ENCODE measurements around the gene PHYHD1.

Gene PHYHD1

DNA sequence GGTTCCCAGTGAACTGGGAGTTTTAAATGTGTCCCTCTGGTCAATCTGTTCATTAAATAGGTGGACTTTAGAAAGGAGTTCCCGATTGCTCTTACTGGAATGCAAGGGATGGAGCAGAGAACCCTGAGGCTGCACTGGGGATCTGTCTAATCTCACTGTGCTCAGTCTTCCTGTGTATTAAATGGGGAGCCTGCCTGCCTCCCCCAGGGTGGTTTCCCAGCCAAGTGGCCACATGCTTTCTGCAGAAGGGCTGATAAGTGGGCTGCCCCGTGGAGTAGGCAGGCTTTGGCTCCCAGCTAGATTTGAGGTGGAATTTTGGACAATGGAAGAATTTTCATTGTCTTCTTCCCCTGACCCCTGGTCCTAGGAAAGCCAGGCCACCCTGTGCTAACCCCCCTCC, 14.0 kb upstream of the PHYHD1 start:
- H3K4me1 Mint-ChIP-seq (ENCODE audit: low read depth): peaks cover 21% of the 10 kb centered on the region
- no peak overlapping the region for H3K4me3 Mint-ChIP-seq

DNA sequence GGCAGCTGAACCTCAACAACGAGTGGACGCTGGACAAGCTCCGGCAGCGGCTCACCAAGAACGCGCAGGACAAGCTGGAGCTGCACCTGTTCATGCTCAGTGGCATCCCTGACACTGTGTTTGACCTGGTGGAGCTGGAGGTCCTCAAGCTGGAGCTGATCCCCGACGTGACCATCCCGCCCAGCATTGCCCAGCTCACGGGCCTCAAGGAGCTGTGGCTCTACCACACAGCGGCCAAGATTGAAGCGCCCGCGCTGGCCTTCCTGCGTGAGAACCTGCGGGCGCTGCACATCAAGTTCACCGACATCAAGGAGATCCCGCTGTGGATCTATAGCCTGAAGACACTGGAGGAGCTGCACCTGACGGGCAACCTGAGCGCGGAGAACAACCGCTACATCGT, 12.4 kb upstream of the PHYHD1 start:
- Mint-ChIP-seq H3K36me3 (ENCODE audit: low read depth) (peaks cover 71% of the 10 kb centered on the region), H3K9me3 (no peaks in the 10 kb centered on the region), H3K27me3 (no peaks in the 10 kb centered on the region), H3K27ac (no peak overlapping the region), H3K4me1 (ENCODE audit: low read depth) (peaks cover 26% of the 10 kb centered on the region), H3K4me3 (no peak overlapping the region)
- intact Hi-C loops (cut with micrococcal nuclease): no loop called here

More for the DNA sequence above, 14.0 kb upstream of the PHYHD1 start:
- H3K36me3 Mint-ChIP-seq (ENCODE audit: low read depth): peaks cover 62% of the 10 kb centered on the region
- no peaks in the 10 kb centered on the region for H3K27me3 Mint-ChIP-seq
- H3K27ac Mint-ChIP-seq: no peak overlapping the region
- intact Hi-C loops (cut with micrococcal nuclease): no loop called here
- no peaks in the 10 kb centered on the region for H3K9me3 Mint-ChIP-seq

DNA sequence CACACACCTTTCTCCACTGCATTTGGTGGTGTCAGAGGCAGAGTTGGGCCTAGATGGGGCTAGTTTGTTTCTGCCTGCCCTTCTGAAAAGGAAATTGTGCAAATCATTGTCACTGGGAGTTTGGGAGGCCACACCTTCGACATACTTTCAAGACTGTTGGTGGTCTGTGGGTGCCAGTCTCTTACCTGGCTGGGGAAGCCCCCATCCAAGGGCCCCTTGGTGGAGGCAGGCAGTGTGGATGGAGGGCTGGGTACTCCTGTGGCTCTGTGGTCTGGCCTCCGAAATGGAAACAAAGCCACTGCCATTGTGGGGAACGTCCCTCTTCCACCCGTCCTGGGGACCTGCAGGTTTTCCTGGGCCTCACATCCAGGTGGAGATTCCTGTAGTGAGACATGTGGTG, 10.9 kb upstream of the PHYHD1 start:
- no peak overlapping the region for H3K27ac Mint-ChIP-seq
- no peaks in the 10 kb centered on the region for H3K27me3 Mint-ChIP-seq
- peaks cover 79% of the 10 kb centered on the region for H3K36me3 Mint-ChIP-seq (ENCODE audit: low read depth)
- intact Hi-C loops (cut with micrococcal nuclease): no loop called here
- peaks cover 31% of the 10 kb centered on the region for H3K4me1 Mint-ChIP-seq (ENCODE audit: low read depth)
- H3K4me3 Mint-ChIP-seq: no peak overlapping the region
- no peaks in the 10 kb centered on the region for H3K9me3 Mint-ChIP-seq

DNA sequence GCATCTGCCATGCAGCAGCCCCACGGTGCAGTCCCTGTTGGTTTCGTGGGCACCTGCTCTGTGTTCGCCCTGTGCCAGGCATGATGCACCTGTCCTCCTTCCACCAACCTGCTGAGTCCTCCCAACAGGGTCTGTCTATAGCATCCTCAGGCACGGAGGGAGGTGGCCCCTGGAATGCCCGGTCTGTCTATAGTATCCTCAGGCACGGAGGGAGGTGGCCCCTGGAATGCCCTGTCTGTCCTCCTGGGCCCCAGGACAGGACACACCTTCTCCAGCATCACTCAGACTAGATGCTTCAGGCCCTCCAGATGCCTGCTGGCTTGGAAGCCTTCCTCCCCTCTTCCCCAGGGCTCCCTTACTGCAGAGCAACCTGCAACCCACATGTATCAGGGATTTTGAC, 9.9 kb upstream of the PHYHD1 start:
- H3K27ac Mint-ChIP-seq: no peak overlapping the region
- peaks cover 31% of the 10 kb centered on the region for H3K4me1 Mint-ChIP-seq (ENCODE audit: low read depth)
- H3K36me3 Mint-ChIP-seq (ENCODE audit: low read depth): peaks cover 87% of the 10 kb centered on the region
- H3K4me3 Mint-ChIP-seq: no peak overlapping the region
- no peaks in the 10 kb centered on the region for H3K27me3 Mint-ChIP-seq
- intact Hi-C loops (cut with micrococcal nuclease): no loop called here
- H3K9me3 Mint-ChIP-seq: no peaks in the 10 kb centered on the region

DNA sequence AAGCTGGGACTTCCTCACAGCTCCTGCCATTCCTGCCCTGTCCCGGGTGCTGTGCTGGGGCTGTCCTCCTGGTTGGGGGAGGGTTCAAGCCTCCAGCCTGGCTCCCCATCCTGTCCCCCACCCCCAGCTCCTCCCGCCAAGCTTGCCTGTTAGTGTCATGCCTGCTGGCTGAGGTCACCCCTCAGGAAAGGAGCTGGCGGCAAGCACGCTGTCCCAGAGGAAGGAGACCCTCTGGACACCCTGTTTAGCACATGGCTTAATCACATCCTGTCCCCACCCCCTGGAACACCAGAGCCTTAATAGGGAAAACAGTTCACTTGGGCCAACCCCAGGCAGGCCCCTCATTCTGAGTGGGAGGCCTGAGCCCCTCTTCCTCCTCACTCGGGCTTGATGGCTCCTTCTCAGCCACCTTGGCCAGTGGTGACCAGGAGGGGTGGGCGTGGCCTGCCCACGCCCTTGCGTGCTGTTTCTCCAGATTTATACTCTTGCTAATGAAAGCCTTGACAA, 9.2 kb upstream of the PHYHD1 start:
- no peaks in the 10 kb centered on the region for H3K27me3 Mint-ChIP-seq
- H3K36me3 Mint-ChIP-seq (ENCODE audit: low read depth): peaks cover 90% of the 10 kb centered on the region
- no peaks in the 10 kb centered on the region for H3K9me3 Mint-ChIP-seq
- intact Hi-C loops (cut with micrococcal nuclease): no loop called here
- no peak overlapping the region for H3K4me3 Mint-ChIP-seq
- peak overlapping the region; percentile 32 for H3K27ac Mint-ChIP-seq
- H3K4me1 Mint-ChIP-seq (ENCODE audit: low read depth): peaks cover 31% of the 10 kb centered on the region

DNA sequence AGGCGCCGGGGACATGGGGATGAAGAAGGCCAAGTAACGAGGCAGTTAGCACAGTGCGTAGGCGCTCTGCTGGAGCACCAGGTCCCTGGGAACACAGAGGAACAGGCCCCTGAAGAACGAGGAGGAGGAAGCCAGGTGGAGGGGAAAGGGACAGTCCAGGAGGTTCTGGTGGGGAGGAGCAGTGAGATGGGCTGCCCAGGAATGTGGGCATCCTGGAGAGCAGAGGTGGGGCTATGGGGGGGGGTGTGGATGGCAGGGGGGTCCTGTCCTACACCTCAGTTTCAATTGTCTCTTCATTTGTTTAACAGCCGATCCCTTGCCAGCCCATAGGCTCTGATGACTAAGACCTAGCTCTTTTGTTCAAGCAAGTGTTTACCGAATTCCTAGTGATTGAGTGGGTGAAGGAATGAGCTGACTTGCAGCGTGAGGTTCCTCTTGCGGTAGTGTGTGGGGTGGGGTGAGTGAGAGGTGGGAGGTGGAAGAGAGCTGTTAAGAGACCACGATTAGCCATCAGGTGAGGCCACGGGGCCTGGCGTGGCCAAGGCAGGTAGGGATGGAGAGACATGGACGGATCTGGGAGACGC, 8.4 kb upstream of the PHYHD1 start:
- intact Hi-C loops (cut with micrococcal nuclease): no loop called here
- no peaks in the 10 kb centered on the region for H3K9me3 Mint-ChIP-seq
- peaks cover 90% of the 10 kb centered on the region for H3K36me3 Mint-ChIP-seq (ENCODE audit: low read depth)
- H3K4me1 Mint-ChIP-seq (ENCODE audit: low read depth): peaks cover 31% of the 10 kb centered on the region
- H3K27ac Mint-ChIP-seq: peak overlapping the region; percentile 32
- no peak overlapping the region for H3K4me3 Mint-ChIP-seq
- H3K27me3 Mint-ChIP-seq: no peaks in the 10 kb centered on the region

DNA sequence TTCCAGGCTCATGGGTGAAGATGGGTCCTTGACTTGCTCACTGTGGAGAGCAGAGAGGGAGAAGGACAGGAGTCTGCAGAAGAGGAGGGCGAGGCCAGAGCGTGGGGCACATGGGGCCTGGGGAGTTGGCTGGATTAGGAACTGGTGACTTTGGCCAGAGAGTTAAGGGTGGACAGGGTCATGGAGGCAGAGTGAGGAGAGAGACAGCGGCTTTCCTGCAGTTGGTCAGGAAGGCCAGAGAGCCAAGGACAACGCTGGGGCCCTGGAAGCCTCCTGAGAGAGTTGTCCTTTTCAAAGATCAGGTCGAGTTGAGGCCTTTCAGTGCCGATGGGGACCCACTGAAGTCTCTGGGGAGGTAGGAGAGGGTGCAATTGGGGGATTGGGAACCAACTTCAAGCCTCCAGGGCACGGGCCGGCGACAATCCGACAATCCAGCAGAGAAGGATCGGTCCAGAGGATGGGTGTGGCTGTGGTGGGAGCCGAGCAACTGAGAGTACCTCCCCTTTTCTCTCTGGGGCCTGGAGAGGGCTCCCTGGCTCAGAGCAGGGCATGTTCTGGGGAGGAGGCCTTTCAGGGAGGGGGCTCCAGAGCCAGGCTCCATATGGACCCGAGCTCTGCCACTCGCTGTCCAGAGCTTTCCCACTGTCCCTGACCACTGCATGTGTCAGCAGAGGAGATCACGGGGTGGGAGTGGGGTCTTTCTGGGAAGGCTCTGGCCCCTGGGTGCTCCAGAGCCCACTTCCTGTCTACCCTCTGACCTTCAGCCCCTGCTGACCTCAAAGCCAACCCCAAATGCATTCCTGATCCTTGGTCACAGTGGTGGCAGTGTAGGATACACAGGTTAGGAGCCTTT, 7.5 kb upstream of the PHYHD1 start:
- H3K4me1 Mint-ChIP-seq (ENCODE audit: low read depth): peaks cover 31% of the 10 kb centered on the region
- peak overlapping the region; percentile 21 for H3K27ac Mint-ChIP-seq
- peaks cover 90% of the 10 kb centered on the region for H3K36me3 Mint-ChIP-seq (ENCODE audit: low read depth)
- H3K4me3 Mint-ChIP-seq: no peak overlapping the region
- H3K27me3 Mint-ChIP-seq: no peaks in the 10 kb centered on the region
- no peaks in the 10 kb centered on the region for H3K9me3 Mint-ChIP-seq
- intact Hi-C loops (cut with micrococcal nuclease): no loop called here

DNA sequence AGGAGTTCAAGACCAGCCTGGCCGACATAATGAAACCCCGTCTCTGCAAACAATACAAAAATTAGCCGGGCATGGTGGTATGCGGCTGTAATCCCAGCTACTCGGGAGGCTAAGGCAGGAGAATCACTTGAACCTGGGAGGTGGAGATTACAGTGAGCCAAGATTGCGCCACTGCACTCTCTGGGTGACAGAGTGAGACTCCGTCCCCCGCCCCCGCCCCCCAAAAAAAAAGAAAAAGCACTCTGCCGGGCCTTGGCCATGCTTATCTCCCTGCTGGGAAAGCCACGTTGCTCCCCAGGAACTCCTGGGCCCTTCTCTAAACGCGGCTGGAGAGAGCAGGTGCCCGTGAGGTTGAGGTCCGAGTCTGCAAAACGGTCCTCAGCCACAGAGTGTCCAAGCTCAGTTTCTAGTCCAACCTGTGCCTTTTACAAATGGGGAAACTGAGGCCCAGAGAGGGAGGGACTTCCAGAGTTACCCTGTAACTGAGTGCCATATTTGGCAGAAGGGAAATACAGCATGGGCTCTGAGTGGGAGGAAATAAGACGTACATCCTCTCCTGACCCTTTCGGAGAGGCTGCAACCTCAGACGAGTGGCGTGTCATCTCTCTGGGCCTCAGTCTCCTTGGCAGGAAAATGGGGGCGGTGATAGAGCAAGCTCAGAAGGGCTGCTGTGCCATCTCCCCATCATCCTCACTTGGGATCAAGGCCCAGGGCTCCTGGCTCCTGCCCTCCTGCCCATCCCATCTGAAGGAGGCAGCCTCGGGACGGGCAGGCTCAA, 6.6 kb upstream of the PHYHD1 start:
- Mint-ChIP-seq H3K36me3 (ENCODE audit: low read depth) (peaks cover 89% of the 10 kb centered on the region), H3K27me3 (no peaks in the 10 kb centered on the region), H3K9me3 (no peaks in the 10 kb centered on the region), H3K4me1 (ENCODE audit: low read depth) (peaks cover 31% of the 10 kb centered on the region), H3K4me3 (no peak overlapping the region), H3K27ac (no peak overlapping the region)
- intact Hi-C loops (cut with micrococcal nuclease): no loop called here

DNA sequence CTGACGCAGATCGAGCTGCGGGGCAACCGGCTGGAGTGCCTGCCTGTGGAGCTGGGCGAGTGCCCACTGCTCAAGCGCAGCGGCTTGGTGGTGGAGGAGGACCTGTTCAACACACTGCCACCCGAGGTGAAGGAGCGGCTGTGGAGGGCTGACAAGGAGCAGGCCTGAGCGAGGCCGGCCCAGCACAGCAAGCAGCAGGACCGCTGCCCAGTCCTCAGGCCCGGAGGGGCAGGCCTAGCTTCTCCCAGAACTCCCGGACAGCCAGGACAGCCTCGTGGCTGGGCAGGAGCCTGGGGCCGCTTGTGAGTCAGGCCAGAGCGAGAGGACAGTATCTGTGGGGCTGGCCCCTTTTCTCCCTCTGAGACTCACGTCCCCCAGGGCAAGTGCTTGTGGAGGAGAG, 4.6 kb upstream of the PHYHD1 start:
- Mint-ChIP-seq H3K4me1 (ENCODE audit: low read depth) (peaks cover 27% of the 10 kb centered on the region), H3K36me3 (ENCODE audit: low read depth) (peaks cover 69% of the 10 kb centered on the region), H3K27me3 (no peaks in the 10 kb centered on the region), H3K9me3 (no peaks in the 10 kb centered on the region), H3K4me3 (no peak overlapping the region), H3K27ac (no peak overlapping the region)
- intact Hi-C loops (cut with micrococcal nuclease): no loop called here

DNA sequence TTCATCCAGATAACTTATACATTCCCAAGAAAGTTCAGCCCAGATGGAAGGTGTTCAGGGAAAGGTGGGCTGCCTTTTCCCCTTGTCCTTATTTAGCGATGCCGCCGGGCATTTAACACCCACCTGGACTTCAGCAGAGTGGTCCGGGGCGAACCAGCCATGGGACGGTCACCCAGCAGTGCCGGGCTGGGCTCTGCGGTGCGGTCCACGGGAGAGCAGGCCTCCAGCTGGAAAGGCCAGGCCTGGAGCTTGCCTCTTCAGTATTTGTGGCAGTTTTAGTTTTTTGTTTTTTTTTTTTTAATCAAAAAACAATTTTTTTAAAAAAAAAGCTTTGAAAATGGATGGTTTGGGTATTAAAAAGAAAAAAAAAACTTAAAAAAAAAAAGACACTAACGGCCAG, 4.0 kb upstream of the PHYHD1 start:
- intact Hi-C loops (cut with micrococcal nuclease): no loop called here
- Mint-ChIP-seq H3K27ac (no peak overlapping the region), H3K36me3 (ENCODE audit: low read depth) (peaks cover 64% of the 10 kb centered on the region), H3K27me3 (no peaks in the 10 kb centered on the region), H3K9me3 (no peaks in the 10 kb centered on the region), H3K4me1 (ENCODE audit: low read depth) (peaks cover 22% of the 10 kb centered on the region), H3K4me3 (no peak overlapping the region)

DNA sequence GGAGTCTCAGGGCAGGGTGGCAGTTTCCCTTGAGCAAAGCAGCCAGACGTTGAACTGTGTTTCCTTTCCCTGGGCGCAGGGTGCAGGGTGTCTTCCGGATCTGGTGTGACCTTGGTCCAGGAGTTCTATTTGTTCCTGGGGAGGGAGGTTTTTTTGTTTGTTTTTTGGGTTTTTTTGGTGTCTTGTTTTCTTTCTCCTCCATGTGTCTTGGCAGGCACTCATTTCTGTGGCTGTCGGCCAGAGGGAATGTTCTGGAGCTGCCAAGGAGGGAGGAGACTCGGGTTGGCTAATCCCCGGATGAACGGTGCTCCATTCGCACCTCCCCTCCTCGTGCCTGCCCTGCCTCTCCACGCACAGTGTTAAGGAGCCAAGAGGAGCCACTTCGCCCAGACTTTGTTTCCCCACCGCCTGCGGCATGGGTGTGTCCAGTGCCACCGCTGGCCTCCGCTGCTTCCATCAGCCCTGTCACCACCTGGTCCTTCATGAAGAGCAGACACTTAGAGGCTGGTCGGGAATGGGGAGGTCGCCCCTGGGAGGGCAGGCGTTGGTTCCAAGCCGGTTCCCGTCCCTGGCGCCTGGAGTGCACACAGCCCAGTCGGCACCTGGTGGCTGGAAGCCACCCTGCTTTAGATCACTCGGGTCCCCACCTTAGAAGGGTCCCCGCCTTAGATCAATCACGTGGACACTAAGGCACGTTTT, 3.5 kb upstream of the PHYHD1 start:
- Mint-ChIP-seq H3K9me3 (no peaks in the 10 kb centered on the region), H3K4me1 (ENCODE audit: low read depth) (peaks cover 16% of the 10 kb centered on the region), H3K4me3 (no peak overlapping the region), H3K27ac (no peak overlapping the region), H3K36me3 (ENCODE audit: low read depth) (peaks cover 60% of the 10 kb centered on the region), H3K27me3 (peaks cover 1% of the 10 kb centered on the region)
- intact Hi-C loops (cut with micrococcal nuclease): no loop called here

DNA sequence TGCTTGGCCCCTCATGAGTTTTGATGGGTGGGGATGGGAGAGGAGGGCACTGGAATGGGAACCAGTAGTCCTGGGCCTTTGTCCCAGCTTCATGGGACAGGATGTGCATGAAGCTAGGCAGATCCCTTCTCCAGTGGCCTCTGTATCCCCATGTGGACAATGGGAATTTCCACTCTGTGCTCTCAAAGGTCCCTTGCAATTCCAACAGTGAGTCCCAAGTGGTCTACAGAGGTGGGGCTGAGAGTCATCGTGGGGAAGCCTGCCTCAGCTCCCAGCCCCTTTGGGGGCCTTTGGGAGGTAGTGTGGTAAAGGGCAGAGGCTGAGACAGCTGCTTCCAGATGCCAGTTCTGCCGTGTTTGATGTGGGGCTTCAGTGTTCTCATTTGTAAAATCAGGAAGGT, 1.9 kb upstream of the PHYHD1 start:
- Mint-ChIP-seq H3K9me3 (no peaks in the 10 kb centered on the region), H3K27me3 (peaks cover 1% of the 10 kb centered on the region), H3K27ac (no peak overlapping the region), H3K36me3 (ENCODE audit: low read depth) (peaks cover 47% of the 10 kb centered on the region), H3K4me3 (no peak overlapping the region), H3K4me1 (ENCODE audit: low read depth) (peaks cover under 1% of the 10 kb centered on the region)
- intact Hi-C loops (cut with micrococcal nuclease): no loop called here

DNA sequence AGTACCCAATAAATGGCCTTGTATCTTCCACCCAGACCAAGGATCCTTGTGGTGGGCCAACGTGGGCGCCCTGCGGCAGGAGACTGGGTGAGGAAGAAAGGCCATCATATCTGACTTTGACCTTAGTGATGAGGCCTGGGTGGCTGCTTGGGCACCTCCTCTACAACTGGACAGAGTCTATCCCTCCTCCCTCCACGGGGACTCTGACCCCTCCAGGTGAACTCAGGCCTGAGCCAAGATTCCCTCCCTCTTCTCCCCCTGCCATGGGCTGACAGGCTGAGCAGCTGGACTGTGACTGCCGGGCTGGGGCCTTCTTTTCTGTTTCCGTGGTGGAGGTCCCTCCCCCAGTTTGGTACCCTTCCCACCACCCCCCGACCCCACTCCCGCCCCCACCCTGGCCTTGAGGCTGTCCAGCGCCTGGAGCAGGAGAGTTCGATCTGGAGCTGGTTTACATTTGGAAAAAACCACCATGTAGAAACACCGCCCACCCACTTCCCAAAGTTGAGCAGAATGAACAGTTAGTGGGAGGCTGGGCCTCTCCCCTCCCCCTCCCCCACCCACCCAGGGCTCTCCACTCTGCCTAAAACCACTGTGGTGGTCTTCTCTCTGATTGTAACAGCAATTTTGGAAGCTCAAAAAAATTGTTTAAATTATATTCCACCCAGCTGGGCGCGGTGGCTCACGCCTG, 1.2 kb upstream of the PHYHD1 start:
- Mint-ChIP-seq H3K4me1 (ENCODE audit: low read depth) (no peaks in the 10 kb centered on the region), H3K4me3 (no peak overlapping the region), H3K9me3 (no peaks in the 10 kb centered on the region), H3K27ac (no peak overlapping the region), H3K36me3 (ENCODE audit: low read depth) (peaks cover 43% of the 10 kb centered on the region), H3K27me3 (peaks cover 1% of the 10 kb centered on the region)
- intact Hi-C loops (cut with micrococcal nuclease): no loop called here
